ENCODE data around the gene CALHM3.
"Not testable (repeated sequence)": the region's sequence is repeated elsewhere in the genome, so short reads cannot be mapped to it uniquely, and the experiment has no call there.

Gene CALHM3

GRCh38 chr10:103479135-103479534, at the start of gene CALHM3:
Gene CALHM3 (minus strand): TSS chr10:103479240. CDS start chr10:103479032, 208 bp downstream.
- DNase-seq = no peak

- DNase-seq = no peak
Measured at GRCh38 chr10:103528549-103528948, 49.5 kb upstream of the CALHM3 start.

- not testable (repeated sequence) for DNase-seq
Measured at GRCh38 chr10:103527476-103527875, 48.4 kb upstream of the CALHM3 start.

GRCh38 chr10:103525901-103526300, 46.9 kb upstream of the CALHM3 start:
- no peak for DNase-seq

- DNase-seq = no peak
Measured at GRCh38 chr10:103523683-103524082, 44.6 kb upstream of the CALHM3 start.

GRCh38 chr10:103522006-103522405, 43.0 kb upstream of the CALHM3 start:
- not testable (repeated sequence) for DNase-seq

- DNase-seq = no peak
Measured at GRCh38 chr10:103519798-103520197, 40.8 kb upstream of the CALHM3 start.

GRCh38 chr10:103517234-103518085, 38.4 kb upstream of the CALHM3 start:
- no peak for DNase-seq

- DNase-seq = no peak
Measured at GRCh38 chr10:103514244-103514643, 35.2 kb upstream of the CALHM3 start.

GRCh38 chr10:103513380-103514060, 34.5 kb upstream of the CALHM3 start:
- DNase-seq = no peak

GRCh38 chr10:103512591-103513379, 33.7 kb upstream of the CALHM3 start:
- no peak for DNase-seq

GRCh38 chr10:103512166-103512565, 33.1 kb upstream of the CALHM3 start:
- DNase-seq = no peak

- no peak for DNase-seq
Measured at GRCh38 chr10:103510791-103511752, 32.0 kb upstream of the CALHM3 start.

GRCh38 chr10:103510046-103510685, 31.1 kb upstream of the CALHM3 start:
- DNase-seq = no peak

GRCh38 chr10:103507235-103508191, 28.5 kb upstream of the CALHM3 start:
- DNase-seq = peak; percentile 95

- no peak for DNase-seq
Measured at GRCh38 chr10:103506061-103506460, 27.0 kb upstream of the CALHM3 start.

- no peak for DNase-seq
Measured at GRCh38 chr10:103504181-103504783, 25.2 kb upstream of the CALHM3 start.

GRCh38 chr10:103503777-103504176, 24.7 kb upstream of the CALHM3 start:
- DNase-seq = not testable (repeated sequence)

GRCh38 chr10:103502849-103503660, 24.0 kb upstream of the CALHM3 start:
- DNase-seq = no peak
